ENCODE data around the gene FAM83G. TPM values are rescaled to one million over a fixed set of nuclear protein-coding genes. Genes with fewer than 3 reads are reported as not detected.
A peak's percentile ranks its signal among the peaks of the same experiment; 100 is the strongest.

FAM83G gene
- total RNA-seq, 4 donors from 2014 or later, result 1.0 to 10.7 (median 1.8) TPM

- Histone ChIP-seq H3K9me3 (no peaks in the 10 kb centered on the region), H3K27me3 (no peaks in the 10 kb centered on the region), H3K4me1 (peaks cover 0 to 4% of the 10 kb centered on the region in 2 donors), H3K36me3 (no peaks in the 10 kb centered on the region), H3K27ac (no peak overlapping the region), H3K4me3 (no peak overlapping the region)
- TF ChIP-seq CTCF (IDR thresholded peaks at IDR 0.05) (no peak), POLR2A (IDR thresholded peaks at IDR 0.05) (no peak)
- DNase-seq, result no peak
- intact Hi-C loops (cut with DNase I; ENCODE audit: low total_unique reads), result no loop called here
Observed at GRCh38 chr17:18964018-18964351, 40.6 kb downstream of the FAM83G start.

- no peak for DNase-seq
- Histone ChIP-seq H3K27ac (no peak overlapping the region), H3K9me3 (no peaks in the 10 kb centered on the region), H3K4me1 (peaks cover 0 to 4% of the 10 kb centered on the region in 2 donors), H3K36me3 (no peaks in the 10 kb centered on the region), H3K27me3 (no peaks in the 10 kb centered on the region), H3K4me3 (no peak overlapping the region)
- no peak for TF ChIP-seq POLR2A (IDR thresholded peaks at IDR 0.05)
- intact Hi-C loops (cut with DNase I; ENCODE audit: low total_unique reads), result no loop called here
Observed at GRCh38 chr17:18963126-18964017, 41.2 kb downstream of the FAM83G start.

GRCh38 chr17:18962494-18962815 is 42.1 kb downstream of the FAM83G start:
- TF ChIP-seq POLR2A (IDR thresholded peaks at IDR 0.05) (no peak), CTCF (IDR thresholded peaks at IDR 0.05) (no peak)
- Histone ChIP-seq H3K9me3 (no peaks in the 10 kb centered on the region), H3K4me3 (no peak overlapping the region), H3K4me1 (peaks cover 0 to 4% of the 10 kb centered on the region in 2 donors), H3K27me3 (no peaks in the 10 kb centered on the region), H3K36me3 (no peaks in the 10 kb centered on the region), H3K27ac (no peak overlapping the region)
- intact Hi-C loops (cut with DNase I; ENCODE audit: low total_unique reads), result no loop called here
- no peak for DNase-seq

- H3K27me3 ChIP-seq, result no peaks in the 10 kb centered on the region
- H3K9me3 ChIP-seq, result no peaks in the 10 kb centered on the region
- H3K4me3 ChIP-seq, result no peak overlapping the region
- intact Hi-C loops (cut with DNase I; ENCODE audit: low total_unique reads), result no loop called here
- H3K4me1 ChIP-seq, result peaks cover 0 to 4% of the 10 kb centered on the region in 2 donors
- DNase-seq, result no peak
- H3K27ac ChIP-seq, result no peak overlapping the region
- TF ChIP-seq CTCF (IDR thresholded peaks at IDR 0.05) (no peak), POLR2A (IDR thresholded peaks at IDR 0.05) (no peak)
- no peaks in the 10 kb centered on the region for H3K36me3 ChIP-seq
Observed at GRCh38 chr17:18961634-18962493, 42.7 kb downstream of the FAM83G start.

- H3K9me3 ChIP-seq, result no peaks in the 10 kb centered on the region
- peak; percentile 67 to 75 for DNase-seq
- peaks cover 0 to 4% of the 10 kb centered on the region in 2 donors for H3K4me1 ChIP-seq
- no peak overlapping the region for H3K4me3 ChIP-seq
- H3K36me3 ChIP-seq, result no peaks in the 10 kb centered on the region
- intact Hi-C loops (cut with DNase I; ENCODE audit: low total_unique reads), result no loop called here
- no peak overlapping the region for H3K27ac ChIP-seq
- peak; percentile 79 to 87 (median 81) for TF ChIP-seq CTCF (IDR thresholded peaks at IDR 0.05)
- no peak for TF ChIP-seq POLR2A (IDR thresholded peaks at IDR 0.05)
- H3K27me3 ChIP-seq, result no peaks in the 10 kb centered on the region
Observed at GRCh38 chr17:18960803-18961511, 43.6 kb downstream of the FAM83G start.
